OCI-M1 (cell line): ENCODE measurements around the gene BORCS6.
A peak's percentile ranks its signal among the peaks of the same experiment; 100 is the strongest.

Experiments
- DNase-seq: peaks from one replicate; lab custom pipeline; 2025; lab: John Stamatoyannopoulos, UW

BORCS6 gene

GRCh38 chr17:8210761-8211458 lies 20.9 kb upstream of the BORCS6 start:
- no peak for DNase-seq

- DNase-seq: peak; percentile 98
Measured at GRCh38 chr17:8209907-8210760, 20.2 kb upstream of the BORCS6 start, which contains the start of gene AURKB. AURKB (minus strand) TSS chr17:8210575; CDS start chr17:8210224, 351 bp downstream.

- no peak for DNase-seq
Measured at GRCh38 chr17:8206536-8206935, 16.6 kb upstream of the BORCS6 start.

GRCh38 chr17:8204761-8205555 lies 15.0 kb upstream of the BORCS6 start:
- DNase-seq: no peak

- DNase-seq: peak; percentile 98
Measured at GRCh38 chr17:8192070-8192815, 2.3 kb upstream of the BORCS6 start.

- DNase-seq: peak; percentile 96
Measured at GRCh38 chr17:8190506-8190905, 526 bp upstream of the BORCS6 start.

- no peak for DNase-seq
Measured at GRCh38 chr17:8189041-8189710, 804 bp downstream of the BORCS6 start.

GRCh38 chr17:8188263-8188839 lies 1.6 kb downstream of the BORCS6 start:
- DNase-seq: no peak

GRCh38 chr17:8187517-8188262 lies 2.3 kb downstream of the BORCS6 start:
- peak; percentile 100 for DNase-seq

- DNase-seq: peak; percentile 100
Measured at GRCh38 chr17:8186787-8187516, 3.0 kb downstream of the BORCS6 start.

GRCh38 chr17:8186446-8186786 lies 3.6 kb downstream of the BORCS6 start:
- no peak for DNase-seq

- DNase-seq: peak; percentile 93
Measured at GRCh38 chr17:8185582-8186445, 4.2 kb downstream of the BORCS6 start.

GRCh38 chr17:8176998-8177731 lies 12.8 kb downstream of the BORCS6 start:
- no peak for DNase-seq

GRCh38 chr17:8176197-8176940 lies 13.6 kb downstream of the BORCS6 start, which contains the start of gene TMEM107:
TMEM107 (minus strand) TSS chr17:8176380; CDS start chr17:8176286, 94 bp downstream.
- peak; percentile 97 for DNase-seq

- peak; percentile 80 for DNase-seq
Measured at GRCh38 chr17:8175795-8176196, 14.2 kb downstream of the BORCS6 start.

- DNase-seq: no peak
Measured at GRCh38 chr17:8173871-8174322, 16.1 kb downstream of the BORCS6 start.
